Measurements from ENCODE around the gene RAB27A.

DNA sequence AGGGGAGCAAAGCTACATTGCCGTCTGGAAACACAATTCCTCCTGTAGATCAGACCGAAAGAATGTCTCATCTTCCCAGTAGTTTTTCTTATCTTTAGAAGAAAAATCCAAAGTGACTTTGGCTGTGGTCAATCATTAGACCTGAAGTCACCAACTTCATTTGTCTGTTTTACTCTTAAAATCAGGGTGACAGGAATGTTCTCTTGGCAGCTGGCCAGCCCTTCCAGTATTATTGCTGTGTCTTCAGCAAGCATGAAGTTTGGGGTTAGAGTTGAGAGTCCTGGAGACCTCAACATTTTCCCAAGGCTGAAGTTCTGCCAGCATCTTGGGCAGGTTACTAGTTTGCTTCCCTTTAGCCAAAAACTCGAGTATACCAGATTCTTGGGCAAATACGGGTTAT is 125.3 kb downstream of the RAB27A start:
- TF ChIP-seq POLR2A (IDR thresholded peaks at IDR 0.05) = no peak
- TF ChIP-seq, protein P1, sequence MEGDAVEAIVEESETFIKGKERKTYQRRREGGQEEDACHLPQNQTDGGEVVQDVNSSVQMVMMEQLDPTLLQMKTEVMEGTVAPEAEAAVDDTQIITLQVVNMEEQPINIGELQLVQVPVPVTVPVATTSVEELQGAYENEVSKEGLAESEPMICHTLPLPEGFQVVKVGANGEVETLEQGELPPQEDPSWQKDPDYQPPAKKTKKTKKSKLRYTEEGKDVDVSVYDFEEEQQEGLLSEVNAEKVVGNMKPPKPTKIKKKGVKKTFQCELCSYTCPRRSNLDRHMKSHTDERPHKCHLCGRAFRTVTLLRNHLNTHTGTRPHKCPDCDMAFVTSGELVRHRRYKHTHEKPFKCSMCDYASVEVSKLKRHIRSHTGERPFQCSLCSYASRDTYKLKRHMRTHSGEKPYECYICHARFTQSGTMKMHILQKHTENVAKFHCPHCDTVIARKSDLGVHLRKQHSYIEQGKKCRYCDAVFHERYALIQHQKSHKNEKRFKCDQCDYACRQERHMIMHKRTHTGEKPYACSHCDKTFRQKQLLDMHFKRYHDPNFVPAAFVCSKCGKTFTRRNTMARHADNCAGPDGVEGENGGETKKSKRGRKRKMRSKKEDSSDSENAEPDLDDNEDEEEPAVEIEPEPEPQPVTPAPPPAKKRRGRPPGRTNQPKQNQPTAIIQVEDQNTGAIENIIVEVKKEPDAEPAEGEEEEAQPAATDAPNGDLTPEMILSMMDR (IDR thresholded peaks at IDR 0.05) = no peak
- TF ChIP-seq POLR2AphosphoS5 (IDR thresholded peaks at IDR 0.05) = no peak

Data from gastroesophageal sphincter (tissue), 3 donors.